AML-193 (cell line): ENCODE measurements around the gene CENPE.
A peak's percentile ranks its signal among the peaks of the same experiment; 100 is the strongest.

ENCODE experiments used
- DNase-seq, 2 experiments: peaks; one replicate each; lab custom pipeline; 2025; lab: John Stamatoyannopoulos, UW

The CENPE gene

GRCh38 chr4:103075435-103075893 lies 122.7 kb downstream of the CENPE start:
- DNase-seq = peak in 1 of 2 experiments; percentile 7

DNA sequence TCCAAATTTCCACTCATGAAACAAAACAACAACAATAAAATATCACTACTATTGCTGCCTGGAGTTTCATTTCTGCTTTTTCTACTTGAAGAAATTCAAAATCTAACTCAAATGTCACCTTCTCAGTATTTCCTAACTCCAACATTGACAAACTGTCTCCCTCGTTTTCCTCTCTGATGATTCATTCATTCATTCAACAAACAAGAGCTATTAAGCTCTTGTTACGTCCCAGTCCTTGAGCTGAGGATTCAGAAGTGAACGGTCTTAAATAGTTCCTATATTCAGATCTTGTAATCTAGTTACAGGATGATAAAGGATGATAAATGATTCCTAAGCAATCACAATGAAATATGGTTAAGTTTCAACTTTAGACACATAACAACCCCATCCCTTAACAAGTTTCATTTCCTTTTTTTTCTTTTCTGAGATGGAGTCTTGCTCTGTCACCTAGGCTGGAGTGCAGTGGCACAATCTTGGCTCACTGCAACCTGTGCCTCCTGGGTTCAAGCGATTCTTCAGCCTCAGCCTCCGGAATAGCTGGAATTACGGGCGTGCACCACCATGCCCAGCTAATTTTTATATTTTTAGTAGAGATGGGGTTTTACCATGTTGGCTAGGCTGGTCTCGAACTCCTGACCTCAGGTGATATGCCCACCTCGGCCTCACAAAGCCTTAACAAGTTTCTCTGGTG lies 123.3 kb downstream of the CENPE start:
- DNase-seq = peak in 1 of 2 experiments; percentile 38

DNA sequence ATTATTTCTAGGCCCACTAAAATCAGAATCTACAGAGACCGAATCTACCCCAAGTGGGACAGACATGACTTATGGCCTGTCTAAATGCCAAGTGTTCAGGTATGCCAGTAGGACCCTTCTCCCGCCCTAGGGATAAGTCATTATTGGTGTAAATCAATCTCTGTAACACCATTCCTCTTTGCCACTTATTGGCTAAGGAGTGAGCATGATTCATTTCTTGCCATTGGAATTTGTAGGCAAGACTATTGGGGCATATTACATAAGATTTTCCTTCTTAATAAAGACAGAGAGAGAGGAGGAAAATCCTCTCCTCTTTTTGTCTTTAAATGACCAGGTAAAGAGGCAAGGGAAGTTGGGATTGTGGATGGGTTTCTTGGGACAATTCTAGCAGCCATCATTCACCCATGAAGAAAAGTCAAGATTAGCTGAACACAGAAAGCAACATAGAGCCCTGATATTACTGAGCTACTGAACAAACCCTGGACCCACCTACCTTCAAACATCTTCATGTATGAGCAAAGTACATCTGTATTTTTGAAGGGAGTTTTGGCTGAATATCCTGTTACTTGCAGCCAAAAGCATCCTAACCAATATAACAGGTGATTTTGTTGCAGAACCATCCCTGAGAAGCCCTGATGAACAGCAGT lies 124.2 kb downstream of the CENPE start:
- no peak for DNase-seq

- DNase-seq = no peak
Observed at GRCh38 chr4:103067841-103068547, 130.1 kb downstream of the CENPE start.

- no peak for DNase-seq
Observed at GRCh38 chr4:103060453-103061148, 137.5 kb downstream of the CENPE start.
